ENCODE measurements around the gene ROPN1B. TPM values are rescaled to one million over a fixed set of nuclear protein-coding genes. Genes with fewer than 3 reads are reported as not detected.
"Not testable (repeated sequence)": the region's sequence is repeated elsewhere in the genome, so short reads cannot be mapped to it uniquely, and the experiment has no call there.

Gene ROPN1B
- total RNA-seq, 2 experiments from 2014 or later: not detected

DNA sequence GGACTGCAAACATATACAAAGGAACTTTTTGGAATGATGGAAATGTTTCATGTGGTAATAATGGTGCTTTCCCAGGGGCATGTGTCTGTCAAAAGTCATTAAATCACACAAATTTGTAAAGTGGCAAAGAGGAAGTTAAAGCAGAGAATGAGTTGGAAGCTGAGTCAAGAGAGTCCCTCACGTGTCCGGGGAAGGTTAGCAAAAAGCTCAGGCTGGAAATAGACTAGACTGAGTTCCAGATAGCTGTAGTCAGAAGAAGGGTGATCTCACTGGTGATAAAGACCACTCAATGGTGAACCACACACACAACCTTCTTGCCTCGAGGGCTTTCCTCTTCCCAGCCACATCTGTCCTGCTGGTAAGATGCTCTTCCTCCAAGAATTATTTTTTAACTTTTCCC is 20.1 kb upstream of the ROPN1B start:
- H3K4me3 ChIP-seq (ENCODE audit: low read depth, low read length, poor library complexity, severe bottlenecking); H3K27ac ChIP-seq (ENCODE audit: low read depth, low read length, poor library complexity, severe bottlenecking); H3K9me3 ChIP-seq (ENCODE audit: low read length); H3K36me3 ChIP-seq (ENCODE audit: insufficient read depth, low read length); intact Hi-C loops (cut with micrococcal nuclease; ENCODE audit: unreplicated experiment); H3K9me2 ChIP-seq (ENCODE audit: insufficient read depth, low read length); DNase-seq (ENCODE audit: low spot score); BruUV-seq (replicated peaks); H3K4me1 ChIP-seq (ENCODE audit: insufficient read depth, low read length, poor library complexity, severe bottlenecking); H3K79me2 ChIP-seq (ENCODE audit: insufficient read depth, low read depth, low read length); H3K4me2 ChIP-seq (ENCODE audit: low read length); CTCF ChIA-PET (ENCODE audit: unreplicated experiment); H2AFZ ChIP-seq (ENCODE audit: low read length); H4K20me1 ChIP-seq (ENCODE audit: insufficient read depth, low read length): not testable (repeated sequence)
- POLR2A ChIA-PET: interaction anchor here (0.8 kb wide), 1 partner anchor 64 kb away, joined by 3 read pairs; no protein-coding TSS in a partner anchor

DNA sequence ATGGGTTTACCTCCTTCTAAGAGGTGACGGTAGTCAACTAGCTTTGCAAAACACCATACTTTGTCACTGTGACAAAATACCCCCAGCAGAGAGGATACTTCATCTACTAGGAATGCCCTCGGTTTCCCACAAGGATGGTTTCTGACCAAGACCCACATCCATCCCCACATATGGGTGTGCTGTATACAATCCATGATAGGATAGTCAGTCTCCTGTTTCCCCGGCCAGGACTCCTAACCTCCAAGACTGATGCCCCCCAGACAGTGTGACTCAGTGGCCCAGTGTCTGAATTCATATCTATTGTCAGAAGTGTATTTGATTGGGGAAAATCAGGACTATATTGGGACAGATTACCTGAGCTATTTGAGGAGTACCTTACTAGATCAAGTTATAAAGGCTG is 17.8 kb upstream of the ROPN1B start:
- H3K36me3 ChIP-seq (ENCODE audit: insufficient read depth, low read length); intact Hi-C loops (cut with micrococcal nuclease; ENCODE audit: unreplicated experiment); BruUV-seq (replicated peaks); H3K4me1 ChIP-seq (ENCODE audit: insufficient read depth, low read length, poor library complexity, severe bottlenecking); H3K27ac ChIP-seq (ENCODE audit: low read depth, low read length, poor library complexity, severe bottlenecking); H3K9me2 ChIP-seq (ENCODE audit: insufficient read depth, low read length); H3K79me2 ChIP-seq (ENCODE audit: insufficient read depth, low read depth, low read length); DNase-seq (ENCODE audit: low spot score); H3K9me3 ChIP-seq (ENCODE audit: low read length); CTCF ChIA-PET (ENCODE audit: unreplicated experiment); H3K4me2 ChIP-seq (ENCODE audit: low read length); H3K4me3 ChIP-seq (ENCODE audit: low read depth, low read length, poor library complexity, severe bottlenecking); H4K20me1 ChIP-seq (ENCODE audit: insufficient read depth, low read length); POLR2A ChIA-PET; H2AFZ ChIP-seq (ENCODE audit: low read length): not testable (repeated sequence)

DNA sequence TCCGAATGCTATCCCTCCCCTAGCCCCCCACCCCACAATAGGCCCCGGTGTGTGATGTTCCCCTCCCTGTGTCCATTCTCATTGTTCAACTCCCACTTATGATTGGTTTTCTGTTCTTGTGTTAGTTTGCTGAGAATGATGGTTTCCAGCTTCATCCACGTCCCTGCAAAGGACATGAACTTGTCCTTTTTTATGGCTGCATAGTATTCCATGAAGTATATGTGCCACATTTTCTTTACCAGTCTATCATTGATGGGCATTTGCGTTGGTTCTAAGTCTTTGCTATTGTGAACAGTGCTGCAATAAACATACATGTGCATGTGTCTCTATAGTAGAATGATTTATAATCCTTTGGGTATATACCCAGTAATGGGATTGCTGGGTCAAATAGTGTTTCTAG is 12.0 kb upstream of the ROPN1B start:
- H3K9me2 ChIP-seq (ENCODE audit: insufficient read depth, low read length); BruUV-seq (replicated peaks); H4K20me1 ChIP-seq (ENCODE audit: insufficient read depth, low read length); H3K9me3 ChIP-seq (ENCODE audit: low read length); H3K4me2 ChIP-seq (ENCODE audit: low read length); POLR2A ChIA-PET; H3K4me3 ChIP-seq (ENCODE audit: low read depth, low read length, poor library complexity, severe bottlenecking); H2AFZ ChIP-seq (ENCODE audit: low read length); DNase-seq (ENCODE audit: low spot score); H3K36me3 ChIP-seq (ENCODE audit: insufficient read depth, low read length); H3K4me1 ChIP-seq (ENCODE audit: insufficient read depth, low read length, poor library complexity, severe bottlenecking); CTCF ChIA-PET (ENCODE audit: unreplicated experiment); intact Hi-C loops (cut with micrococcal nuclease; ENCODE audit: unreplicated experiment); H3K27ac ChIP-seq (ENCODE audit: low read depth, low read length, poor library complexity, severe bottlenecking); H3K79me2 ChIP-seq (ENCODE audit: insufficient read depth, low read depth, low read length): not testable (repeated sequence)

DNA sequence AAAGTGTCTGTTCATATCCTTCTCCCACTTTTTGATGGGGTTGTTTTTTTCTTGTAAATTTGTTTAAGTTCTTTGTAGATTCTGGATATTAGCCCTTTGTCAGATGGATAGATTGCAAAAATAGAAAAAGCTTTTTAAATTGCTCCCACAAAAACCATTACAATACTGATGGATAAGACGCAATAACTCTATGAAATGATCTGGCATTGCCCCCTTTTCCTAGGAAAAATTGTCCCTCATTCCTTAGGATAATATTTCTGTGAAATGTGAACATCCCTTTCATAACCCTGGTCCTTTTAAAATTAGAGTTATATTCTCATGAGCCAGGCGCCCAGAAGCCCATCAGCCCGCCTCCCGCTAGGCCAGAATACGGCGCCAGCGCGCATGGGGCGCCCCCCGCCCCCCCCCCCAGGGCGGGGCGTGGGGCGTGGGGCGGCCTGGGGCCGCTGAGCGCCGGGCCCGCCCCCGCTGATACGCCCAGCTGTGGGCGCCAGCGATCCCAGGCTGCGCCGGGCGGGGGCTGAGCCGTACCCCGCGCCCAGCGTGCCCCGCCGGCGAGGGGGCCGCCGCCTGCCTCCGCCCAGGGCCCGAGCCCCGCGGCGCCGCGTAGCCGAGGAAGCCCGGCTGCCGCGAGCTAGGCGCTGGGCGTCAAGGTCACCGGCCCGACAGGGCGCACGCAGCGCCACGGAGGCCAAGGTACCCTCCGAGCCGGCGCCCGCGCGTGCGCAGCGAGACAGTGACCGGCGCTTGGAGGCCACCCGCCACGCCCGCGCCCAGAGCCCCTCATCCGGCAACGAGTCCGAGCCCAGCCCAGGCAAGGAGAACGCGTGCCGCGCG is 11.1 kb upstream of the ROPN1B start:
- no peaks in the 10 kb centered on the region for H3K4me1 ChIP-seq (ENCODE audit: insufficient read depth, low read length, poor library complexity, severe bottlenecking)
- H3K36me3 ChIP-seq (ENCODE audit: insufficient read depth, low read length): no peaks in the 10 kb centered on the region
- BruUV-seq (replicated peaks): no TSS peak
- POLR2A ChIA-PET: no interaction called here
- H2AFZ ChIP-seq (ENCODE audit: low read length): no peak overlapping the region
- intact Hi-C loops (cut with micrococcal nuclease; ENCODE audit: unreplicated experiment): no loop called here
- TF ChIP-seq, protein P1, sequence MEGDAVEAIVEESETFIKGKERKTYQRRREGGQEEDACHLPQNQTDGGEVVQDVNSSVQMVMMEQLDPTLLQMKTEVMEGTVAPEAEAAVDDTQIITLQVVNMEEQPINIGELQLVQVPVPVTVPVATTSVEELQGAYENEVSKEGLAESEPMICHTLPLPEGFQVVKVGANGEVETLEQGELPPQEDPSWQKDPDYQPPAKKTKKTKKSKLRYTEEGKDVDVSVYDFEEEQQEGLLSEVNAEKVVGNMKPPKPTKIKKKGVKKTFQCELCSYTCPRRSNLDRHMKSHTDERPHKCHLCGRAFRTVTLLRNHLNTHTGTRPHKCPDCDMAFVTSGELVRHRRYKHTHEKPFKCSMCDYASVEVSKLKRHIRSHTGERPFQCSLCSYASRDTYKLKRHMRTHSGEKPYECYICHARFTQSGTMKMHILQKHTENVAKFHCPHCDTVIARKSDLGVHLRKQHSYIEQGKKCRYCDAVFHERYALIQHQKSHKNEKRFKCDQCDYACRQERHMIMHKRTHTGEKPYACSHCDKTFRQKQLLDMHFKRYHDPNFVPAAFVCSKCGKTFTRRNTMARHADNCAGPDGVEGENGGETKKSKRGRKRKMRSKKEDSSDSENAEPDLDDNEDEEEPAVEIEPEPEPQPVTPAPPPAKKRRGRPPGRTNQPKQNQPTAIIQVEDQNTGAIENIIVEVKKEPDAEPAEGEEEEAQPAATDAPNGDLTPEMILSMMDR (conservative IDR thresholded peaks at IDR 0.05; ENCODE audit: low read length): no peak
- TF ChIP-seq EZH2phosphoT487 (IDR thresholded peaks at IDR 0.05; ENCODE audit: borderline replicate concordance, low read depth, low read length): no peak
- H3K27ac ChIP-seq (ENCODE audit: low read depth, low read length, poor library complexity, severe bottlenecking): no peak overlapping the region
- CTCF ChIA-PET (ENCODE audit: unreplicated experiment): no interaction called here
- no peaks in the 10 kb centered on the region for H4K20me1 ChIP-seq (ENCODE audit: insufficient read depth, low read length)
- no peaks in the 10 kb centered on the region for H3K79me2 ChIP-seq (ENCODE audit: insufficient read depth, low read depth, low read length)
- H3K4me2 ChIP-seq (ENCODE audit: low read length): no peak overlapping the region
- DNase-seq (ENCODE audit: low spot score): no peak
- H3K9me2 ChIP-seq (ENCODE audit: insufficient read depth, low read length): no peaks in the 10 kb centered on the region
- H3K4me3 ChIP-seq (ENCODE audit: low read depth, low read length, poor library complexity, severe bottlenecking): no peak overlapping the region
- H3K9me3 ChIP-seq (ENCODE audit: low read length): no peaks in the 10 kb centered on the region

Measured in OCI-LY7 (cell line).